Left ventricle myocardium superior (tissue), 1 donor: Measurements from ENCODE around the gene ERH. TPM values are rescaled to one million over a fixed set of nuclear protein-coding genes. Genes with fewer than 3 reads are reported as not detected.
A peak's percentile ranks its signal among the peaks of the same experiment; 100 is the strongest.
"Not testable (repeated sequence)": the region's sequence is repeated elsewhere in the genome, so short reads cannot be mapped to it uniquely, and the experiment has no call there.

Experiments used
- ATAC-seq: fragments of 200-7000 bp; cut with Tn5 transposase; one replicate; pipeline ENCODE4 v1.9.1; 2020; ENCODE audit warnings: mild to moderate bottlenecking, moderate library complexity
- DNase-seq: peaks from one replicate; pipeline ENCODE4 v3.0.0-alpha.2; 2020
- intact Hi-C: fragments of 100-400 bp; cut with micrococcal nuclease; formaldehyde crosslinking; loops from one replicate; pipeline ENCODE4 v1.11.0; 2022
- long read RNA-seq: library from polyadenylated mRNA; unstranded; transcript quantifications from one replicate; pipeline ENCODE4 v2.0.0, GENCODE V29; 2021
- total RNA-seq: library from RNA; stranded (reverse); fragmentation: NEBNext Ultra II Directional; extraction: Animal tissue kit (Norgen Biotek cat#: 25700); gene quantifications from one replicate; pipeline ENCODE4 v1.2.1, GENCODE V29; 2021
- donor health status: DM: no; HTN: yes; CAD: no; lungs with severe emphysema.

The ERH gene
- total RNA-seq, result 100.0 TPM
- long read RNA-seq, transcript ERH-203 (4 exons, 1,124 nt), result major isoform, 40 of 45 reads
- long read RNA-seq, partial matches to known transcripts, result 1 of 45 reads
- long read RNA-seq, other reads (novel, unspliced or antisense), result 4 of 45 reads

- peak; percentile 98 for ATAC-seq
- peak; percentile 96 for DNase-seq
- intact Hi-C loops, result loop anchor here (10.0 kb wide), 1 partner anchor 1583 kb away; the partner anchor contains the start of genes RAD51B and ZFYVE26
Observed at GRCh38 chr14:69398053-69398817, at the start of gene ERH, which contains the start of gene SLC39A9. Gene ERH (minus strand): TSS chr14:69398299. CDS start chr14:69398233, 66 bp downstream. Gene SLC39A9 (plus strand): TSS chr14:69398692. CDS start chr14:69399370, 678 bp downstream.

GRCh38 chr14:69443296-69443805 lies 45.3 kb upstream of the ERH start:
- ATAC-seq (no peak), DNase-seq (no peak)
- intact Hi-C loops, result no loop called here

DNA sequence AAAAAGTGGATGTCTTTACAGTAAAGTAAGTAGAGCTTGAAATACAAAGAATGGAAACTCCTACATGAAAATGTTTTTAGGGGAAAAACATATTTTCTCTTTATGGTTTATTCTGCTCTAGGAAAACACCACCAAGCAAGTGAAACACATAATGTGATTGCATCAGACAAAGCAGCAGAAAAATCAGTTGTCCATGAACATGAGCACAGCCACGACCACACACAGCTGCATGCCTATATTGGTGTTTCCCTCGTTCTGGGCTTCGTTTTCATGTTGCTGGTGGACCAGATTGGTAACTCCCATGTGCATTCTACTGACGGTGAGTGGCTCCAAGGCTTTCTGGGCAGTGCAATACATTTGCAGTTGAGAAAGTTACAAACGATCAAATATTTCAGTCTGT lies 43.8 kb upstream of the ERH start:
- no peak for DNase-seq
- no peak for ATAC-seq
- intact Hi-C loops, result no loop called here

DNA sequence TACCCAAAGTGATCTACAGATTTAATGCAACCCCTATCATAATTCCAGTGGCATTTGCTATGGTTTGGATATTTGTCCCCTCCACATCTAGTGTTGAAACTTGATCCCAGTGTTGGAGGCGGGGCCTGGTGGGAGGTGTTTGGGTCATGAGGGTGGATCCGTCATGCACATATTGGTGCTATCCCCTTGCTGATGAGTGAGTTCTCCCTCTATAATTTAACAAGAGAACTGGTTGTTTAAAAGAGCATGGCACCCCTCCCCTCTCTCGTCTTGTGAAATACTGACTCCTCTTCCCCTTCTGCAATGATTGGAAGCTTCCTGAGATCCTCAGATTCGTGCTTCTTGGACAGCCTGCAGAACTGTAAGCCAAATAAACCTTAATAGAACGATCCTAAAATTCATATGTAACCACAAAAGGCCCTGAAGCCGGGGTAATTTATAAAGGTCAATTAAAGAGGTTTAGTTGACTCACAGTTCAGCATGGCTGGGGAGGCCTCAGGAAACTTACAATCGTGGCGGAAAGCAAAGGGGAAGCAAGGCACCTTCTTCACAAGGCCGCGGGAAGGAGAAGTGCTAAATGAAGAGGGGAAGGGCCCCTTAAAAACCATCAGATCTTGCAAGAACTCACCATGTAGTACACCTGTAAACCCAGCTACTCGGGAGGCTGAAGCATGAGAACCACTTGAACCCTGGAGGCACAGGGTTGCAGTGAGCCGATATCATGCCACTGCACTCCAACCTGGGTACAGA lies 41.6 kb upstream of the ERH start:
- intact Hi-C loops, result no loop called here
- ATAC-seq, result no peak
- DNase-seq, result no peak

GRCh38 chr14:69432364-69432763 lies 34.3 kb upstream of the ERH start:
- ATAC-seq, result no peak
- DNase-seq, result no peak
- intact Hi-C loops, result no loop called here

- ATAC-seq (no peak), DNase-seq (no peak)
- intact Hi-C loops, result no loop called here
Observed at GRCh38 chr14:69430306-69430939, 32.3 kb upstream of the ERH start.

DNA sequence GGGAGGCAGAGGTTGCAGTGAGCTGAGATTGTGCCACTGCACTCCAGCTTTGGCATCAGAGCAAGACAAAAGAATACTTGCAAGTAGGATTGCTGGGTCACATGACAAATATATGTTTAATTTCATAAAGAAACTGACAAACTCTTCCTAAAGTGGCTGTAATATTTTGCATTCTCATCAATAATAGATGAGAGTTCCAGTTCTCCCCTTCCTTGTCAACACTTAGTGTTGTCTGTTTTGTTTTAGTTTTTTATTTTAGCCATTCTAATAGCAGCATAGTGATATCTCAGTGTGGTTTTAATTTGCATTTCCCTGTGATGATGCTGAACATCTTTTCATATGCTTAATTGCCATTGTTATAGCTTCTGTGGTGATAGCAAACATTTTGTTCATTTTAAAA lies 31.5 kb upstream of the ERH start:
- DNase-seq (no peak), ATAC-seq (no peak)
- intact Hi-C loops, result no loop called here

DNA sequence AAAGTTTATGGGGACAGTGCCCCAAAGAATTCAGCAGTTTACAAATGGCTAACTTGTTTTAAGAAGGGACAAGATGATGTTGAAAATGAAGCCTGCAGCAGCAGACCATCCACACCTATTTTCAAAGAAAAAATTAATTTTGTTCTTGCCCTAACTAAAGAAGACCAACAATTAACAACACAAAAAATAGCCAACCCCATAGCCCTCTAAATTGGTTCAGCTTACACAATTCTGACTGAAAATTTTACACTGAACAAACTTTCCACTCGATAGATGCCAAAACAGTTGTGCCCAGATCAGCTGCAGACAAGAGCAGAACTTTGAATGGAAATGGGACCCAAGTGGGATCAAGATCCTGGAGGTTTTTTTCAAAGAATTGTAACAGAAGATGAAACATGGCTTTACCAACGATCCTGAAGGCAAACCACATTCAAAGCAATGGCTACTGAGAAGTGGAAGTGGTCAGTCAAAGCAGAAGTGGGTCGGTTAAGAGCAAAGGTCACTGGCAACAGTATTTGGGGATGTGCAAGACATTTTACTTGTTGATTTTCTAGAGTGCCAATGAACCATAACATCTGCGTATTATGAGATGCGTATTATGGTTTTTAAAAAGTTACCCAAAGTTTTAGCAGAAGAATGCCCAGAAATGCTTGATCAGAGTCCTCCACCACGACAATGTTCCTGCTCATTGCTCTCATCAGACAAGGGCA lies 30.3 kb upstream of the ERH start:
- no peak for ATAC-seq
- DNase-seq, result no peak

GRCh38 chr14:69427596-69427995 lies 29.5 kb upstream of the ERH start:
- ATAC-seq, result no peak
- no peak for DNase-seq
- intact Hi-C loops, result no loop called here

More for the DNA sequence above, 30.3 kb upstream of the ERH start:
- intact Hi-C loops, result no loop called here

GRCh38 chr14:69424149-69424923 lies 26.2 kb upstream of the ERH start:
- DNase-seq, result no peak
- intact Hi-C loops, result no loop called here
- ATAC-seq, result no peak

GRCh38 chr14:69423279-69423678 lies 25.2 kb upstream of the ERH start:
- DNase-seq (no peak), ATAC-seq (no peak)
- intact Hi-C loops, result no loop called here

- ATAC-seq, intact Hi-C loops, DNase-seq: not testable (repeated sequence)
Observed at GRCh38 chr14:69416087-69416486, 18.0 kb upstream of the ERH start.

DNA sequence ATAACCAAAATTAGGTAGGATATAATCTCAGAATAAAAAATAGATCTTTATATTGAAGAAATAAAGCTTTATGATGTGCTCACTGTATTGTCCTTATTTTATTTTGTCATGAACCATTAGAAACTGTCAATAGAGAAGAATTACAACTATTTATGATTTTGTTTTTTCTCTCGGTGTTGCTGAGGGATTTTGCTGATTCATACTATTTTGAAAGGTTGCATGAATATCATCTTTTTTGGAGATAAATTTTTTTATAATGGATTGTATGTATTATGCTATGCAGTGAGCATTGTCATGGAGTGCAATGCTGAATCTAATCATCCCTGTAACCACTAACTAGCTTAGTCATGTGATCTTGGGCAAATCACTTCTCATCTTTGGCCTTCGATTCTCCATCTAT lies 15.4 kb upstream of the ERH start:
- no peak for ATAC-seq
- no peak for DNase-seq
- intact Hi-C loops, result no loop called here

GRCh38 chr14:69408331-69408960 lies 10.3 kb upstream of the ERH start:
- DNase-seq (no peak), ATAC-seq (no peak)
- intact Hi-C loops, result no loop called here

DNA sequence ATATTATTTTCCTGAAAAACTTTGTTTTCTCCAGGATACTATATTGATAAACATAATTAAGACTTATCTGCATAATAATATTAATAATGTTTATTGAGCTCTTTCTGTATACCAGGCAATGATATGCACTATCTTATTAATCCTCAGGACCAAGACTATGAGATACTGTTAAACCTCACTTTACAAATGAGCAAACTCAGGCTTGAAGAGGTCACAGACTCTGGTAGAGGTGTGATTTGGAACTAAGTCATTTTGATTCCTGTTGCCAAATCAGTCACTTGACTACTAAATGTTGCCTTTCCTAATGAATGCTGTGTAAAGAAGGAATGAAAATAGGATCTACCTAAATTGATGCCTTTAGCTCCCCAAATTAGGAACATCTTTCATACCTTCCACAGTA lies 7.7 kb upstream of the ERH start:
- intact Hi-C loops, result no loop called here

GRCh38 chr14:69404883-69405282 lies 6.8 kb upstream of the ERH start:
- intact Hi-C loops, result no loop called here
- DNase-seq (no peak), ATAC-seq (no peak)

More for the DNA sequence above, 7.7 kb upstream of the ERH start:
- no peak for ATAC-seq
- DNase-seq, result no peak

GRCh38 chr14:69404478-69404877 lies 6.4 kb upstream of the ERH start:
- intact Hi-C loops, result no loop called here
- no peak for ATAC-seq
- DNase-seq, result no peak

DNA sequence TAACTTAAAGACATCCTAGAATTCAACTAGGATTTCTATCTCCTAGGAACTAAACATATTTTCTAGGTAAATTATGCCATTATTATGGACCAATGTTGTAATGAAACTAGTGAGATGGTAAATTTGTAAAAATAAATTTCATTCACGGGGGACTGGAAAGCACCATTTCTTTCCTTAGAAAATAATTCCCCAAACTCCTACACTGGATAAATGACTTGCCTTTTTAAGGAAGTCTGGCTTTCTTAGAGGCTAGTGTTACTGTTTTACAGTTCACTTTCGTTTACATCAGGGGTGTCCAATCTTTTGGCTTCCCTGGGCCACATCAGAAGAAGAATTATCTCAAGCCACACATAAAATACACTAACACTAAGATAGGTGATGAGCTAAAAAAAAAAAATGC lies 3.7 kb upstream of the ERH start:
- ATAC-seq (no peak), DNase-seq (no peak)
- intact Hi-C loops, result no loop called here
